Smooth muscle cell (in vitro differentiated cells): ENCODE results near the gene ZCCHC7. TPM values are rescaled to one million over a fixed set of nuclear protein-coding genes. Genes with fewer than 3 reads are reported as not detected.
"Not testable (repeated sequence)": the region's sequence is repeated elsewhere in the genome, so short reads cannot be mapped to it uniquely, and the experiment has no call there.

ENCODE experiments used
- DNase-seq: peaks from one replicate; lab custom pipeline; 2025; ENCODE audit not compliant: unreplicated experiment; lab: John Stamatoyannopoulos, UW
- H2AFZ ChIP-seq: fragments of 200-600 bp; sonication (generic); 2 replicates; pipeline ENCODE4 v1.6.0; 2016; ENCODE audit warnings: antibody characterized with exemption, low read depth, mild to moderate bottlenecking
- H3F3A ChIP-seq: fragments of 200-600 bp; sonication (generic); 2 replicates; pipeline ENCODE4 v1.6.0; 2017; ENCODE audit warnings: antibody characterized with exemption, low read depth
- H3K27ac ChIP-seq: fragments of 200-600 bp; sonication (generic); 2 replicates; pipeline ENCODE4 v1.5.1; 2016; ENCODE audit warnings: low read depth, mild to moderate bottlenecking
- H3K27me3 ChIP-seq: fragments of 200-600 bp; sonication (generic); 2 replicates; pipeline ENCODE4 v1.6.1; 2016; ENCODE audit warnings: low read depth, mild to moderate bottlenecking
- H3K36me3 ChIP-seq: fragments of 200-600 bp; sonication (generic); 2 replicates; pipeline ENCODE4 v1.5.1; 2016; ENCODE audit warnings: low read depth
- H3K4me1 ChIP-seq: fragments of 200-600 bp; sonication (generic); 2 replicates; pipeline ENCODE4 v1.5.1; 2016; ENCODE audit warnings: low read depth
- H3K4me2 ChIP-seq: fragments of 200-600 bp; sonication (generic); 2 replicates; pipeline ENCODE4 v1.6.0; 2016; ENCODE audit warnings: mild to moderate bottlenecking
- H3K4me3 ChIP-seq: fragments of 200-600 bp; sonication (generic); 2 replicates; pipeline ENCODE4 v1.5.1; 2016; ENCODE audit warnings: mild to moderate bottlenecking
- H3K79me2 ChIP-seq: fragments of 200-600 bp; sonication (generic); 2 replicates; pipeline ENCODE4 v1.6.0; 2016; ENCODE audit warnings: low read depth, mild to moderate bottlenecking
- H3K9ac ChIP-seq: fragments of 200-600 bp; sonication (generic); 2 replicates; pipeline ENCODE4 v1.6.0; 2016; ENCODE audit warnings: low read depth
- H3K9me3 ChIP-seq: fragments of 200-600 bp; sonication (generic); replicated peaks from 2 replicates; pipeline ENCODE4 v1.5.1; 2016; ENCODE audit warnings: low read depth
- H4K20me1 ChIP-seq: fragments of 200-600 bp; sonication (generic); 2 replicates; pipeline ENCODE4 v1.6.0; 2016; ENCODE audit warnings: low read depth
- WGBS: methylation state at CpG from one replicate; pipeline ENCODE4 v1.1.7; 2016; ENCODE audit warnings: low lambda C conversion rate; 5-methylcytosine and 5-hydroxymethylcytosine counted together
- polyA plus RNA-seq: library from polyadenylated mRNA; unstranded; fragments of >200 nt; fragmentation: Nextera tagmentation; extraction: Ambion mirVana; gene quantifications from 2 replicates; pipeline ENCODE4 v1.2.1, GENCODE V29; 2016
- total RNA-seq: library from RNA; depleted of rRNA; stranded (reverse); fragments of >200 nt; gene quantifications from 2 replicates; pipeline ENCODE4 v1.2.3, GENCODE V29; 2014
- TF ChIP-seq, protein P1 (sequence below): fragments of 200-600 bp; sonication (generic); IDR thresholded peaks from 2 replicates; pipeline ENCODE4 v1.5.1; 2017; ENCODE audit warnings: borderline replicate concordance, mild to moderate bottlenecking, antibody characterized with exemption; ENCODE audit not compliant: insufficient read depth, poor library complexity, severe bottlenecking

The ZCCHC7 gene
- total and polyA plus RNA-seq, 2 experiments from 2014 or later = 19.0 to 24.7 TPM

DNA sequence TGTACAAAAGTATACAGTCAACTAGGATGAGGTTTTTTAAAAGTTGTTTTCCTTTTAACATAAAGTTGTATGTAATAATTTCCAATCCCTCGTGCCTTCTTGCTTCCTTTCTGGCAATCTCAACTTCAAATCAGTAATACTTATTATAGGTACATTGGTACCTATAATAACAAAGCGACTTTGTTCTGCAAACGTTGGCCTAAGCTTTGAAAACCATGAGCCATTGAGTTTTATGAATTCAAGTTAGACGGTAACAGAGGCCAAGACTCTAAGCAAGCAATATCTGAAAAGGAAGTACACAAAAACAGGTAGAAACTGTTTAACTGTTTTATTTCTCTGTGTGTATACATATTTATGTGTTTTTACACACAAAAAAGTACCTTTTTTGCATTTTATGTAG is 166.9 kb downstream of the ZCCHC7 start:
- Histone ChIP-seq H3K27me3 (no peaks in the 10 kb centered on the region), H3K79me2 (peaks cover 19% of the 10 kb centered on the region), H2AFZ (no peak overlapping the region), H3K4me1 (peaks cover 15% of the 10 kb centered on the region), H3K4me3 (no peak overlapping the region), H3K36me3 (no peaks in the 10 kb centered on the region), H3K4me2 (no peak overlapping the region), H3K9ac (no peak overlapping the region), H3K9me3 (no peaks in the 10 kb centered on the region), H3K27ac (no peak overlapping the region), H4K20me1 (peaks cover 33% of the 10 kb centered on the region), H3F3A (peaks cover 3% of the 10 kb centered on the region)
- no peak for DNase-seq
- 94% methylated on average over 4 of the region's 4 CpGs for WGBS
- TF ChIP-seq, protein P1, sequence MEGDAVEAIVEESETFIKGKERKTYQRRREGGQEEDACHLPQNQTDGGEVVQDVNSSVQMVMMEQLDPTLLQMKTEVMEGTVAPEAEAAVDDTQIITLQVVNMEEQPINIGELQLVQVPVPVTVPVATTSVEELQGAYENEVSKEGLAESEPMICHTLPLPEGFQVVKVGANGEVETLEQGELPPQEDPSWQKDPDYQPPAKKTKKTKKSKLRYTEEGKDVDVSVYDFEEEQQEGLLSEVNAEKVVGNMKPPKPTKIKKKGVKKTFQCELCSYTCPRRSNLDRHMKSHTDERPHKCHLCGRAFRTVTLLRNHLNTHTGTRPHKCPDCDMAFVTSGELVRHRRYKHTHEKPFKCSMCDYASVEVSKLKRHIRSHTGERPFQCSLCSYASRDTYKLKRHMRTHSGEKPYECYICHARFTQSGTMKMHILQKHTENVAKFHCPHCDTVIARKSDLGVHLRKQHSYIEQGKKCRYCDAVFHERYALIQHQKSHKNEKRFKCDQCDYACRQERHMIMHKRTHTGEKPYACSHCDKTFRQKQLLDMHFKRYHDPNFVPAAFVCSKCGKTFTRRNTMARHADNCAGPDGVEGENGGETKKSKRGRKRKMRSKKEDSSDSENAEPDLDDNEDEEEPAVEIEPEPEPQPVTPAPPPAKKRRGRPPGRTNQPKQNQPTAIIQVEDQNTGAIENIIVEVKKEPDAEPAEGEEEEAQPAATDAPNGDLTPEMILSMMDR = no peak

DNA sequence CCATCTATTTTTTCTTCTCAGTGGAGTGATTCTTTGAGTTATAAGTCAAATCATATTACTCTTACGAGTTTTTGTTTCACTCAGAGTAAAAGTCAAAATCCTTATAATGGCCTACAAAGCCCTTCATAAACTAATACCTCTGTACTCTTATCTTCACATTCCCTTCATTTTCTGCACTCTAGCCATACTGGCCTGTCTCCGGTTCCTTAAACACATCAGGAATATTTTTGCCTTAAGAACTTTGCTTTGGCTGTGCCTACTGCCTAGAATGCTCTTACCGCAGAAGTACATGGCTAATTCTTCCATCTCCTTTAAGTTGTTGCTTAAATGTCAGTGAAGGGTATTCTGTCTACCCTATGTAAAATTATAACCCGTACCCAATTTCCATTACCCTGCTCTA is 169.3 kb downstream of the ZCCHC7 start:
- Histone ChIP-seq H3K36me3 (no peaks in the 10 kb centered on the region), H3K79me2 (peaks cover 16% of the 10 kb centered on the region), H3F3A (peaks cover 1% of the 10 kb centered on the region), H3K27me3 (no peaks in the 10 kb centered on the region), H4K20me1 (peaks cover 48% of the 10 kb centered on the region), H3K4me3 (no peak overlapping the region), H3K4me1 (peaks cover 12% of the 10 kb centered on the region), H3K4me2 (no peak overlapping the region), H3K9me3 (no peaks in the 10 kb centered on the region), H3K9ac (no peak overlapping the region), H3K27ac (peak overlapping the region; percentile 37), H2AFZ (no peak overlapping the region)
- no peak for DNase-seq
- TF ChIP-seq, protein P1 = no peak
- 85% methylated on average over 4 of the region's 4 CpGs for WGBS

- no peaks in the 10 kb centered on the region for H3F3A ChIP-seq
- peaks cover 8% of the 10 kb centered on the region for H3K79me2 ChIP-seq
- H3K4me3 ChIP-seq = no peak overlapping the region
- H3K27me3 ChIP-seq = no peaks in the 10 kb centered on the region
- no peak overlapping the region for H3K9ac ChIP-seq
- no peaks in the 10 kb centered on the region for H3K36me3 ChIP-seq
- no peak overlapping the region for H3K4me2 ChIP-seq
- 97% methylated on average over 7 of the region's 7 CpGs for WGBS
- H3K27ac ChIP-seq = peak overlapping the region; percentile 11
- peaks cover 49% of the 10 kb centered on the region for H4K20me1 ChIP-seq
- peaks cover 11% of the 10 kb centered on the region for H3K4me1 ChIP-seq
- no peak overlapping the region for H2AFZ ChIP-seq
- no peak for DNase-seq
- no peaks in the 10 kb centered on the region for H3K9me3 ChIP-seq
- TF ChIP-seq, protein P1 = no peak
These were observed 170.1 kb downstream of the ZCCHC7 start for GRCh38 chr9:37290366-37290939.

GRCh38 chr9:37290940-37291485 is 170.6 kb downstream of the ZCCHC7 start:
- Histone ChIP-seq H2AFZ (no peak overlapping the region), H3K9ac (peak overlapping the region; percentile 57), H3F3A (no peaks in the 10 kb centered on the region), H3K4me1 (peaks cover 11% of the 10 kb centered on the region), H3K4me3 (no peak overlapping the region), H3K36me3 (no peaks in the 10 kb centered on the region), H3K9me3 (no peaks in the 10 kb centered on the region), H4K20me1 (peaks cover 49% of the 10 kb centered on the region), H3K79me2 (peaks cover 8% of the 10 kb centered on the region), H3K27ac (peak overlapping the region; percentile 79), H3K27me3 (no peaks in the 10 kb centered on the region), H3K4me2 (peak overlapping the region; percentile 74)
- TF ChIP-seq, protein P1 = no peak
- WGBS = 77% methylated on average over 2 of the region's 2 CpGs
- DNase-seq = no peak

- H3K9ac ChIP-seq, H3K79me2 ChIP-seq: not testable (repeated sequence)
These were observed 171.4 kb downstream of the ZCCHC7 start for GRCh38 chr9:37291612-37292238.

More at GRCh38 chr9:37291612-37292238, 171.4 kb downstream of the ZCCHC7 start:
- DNase-seq, H3K4me3 ChIP-seq, H3K27me3 ChIP-seq, H3K36me3 ChIP-seq, H3F3A ChIP-seq, H3K27ac ChIP-seq, H2AFZ ChIP-seq, H3K9me3 ChIP-seq, H3K4me2 ChIP-seq: not testable (repeated sequence)
- 97% methylated on average over 10 of the region's 10 CpGs for WGBS
- Histone ChIP-seq H3K4me1 (peaks cover 11% of the 10 kb centered on the region), H4K20me1 (peaks cover 54% of the 10 kb centered on the region)
